Astrocyte of the hippocampus (primary cell): ENCODE results near the gene ZBTB47.

Experiments used
- DNase-seq: peaks from one replicate; pipeline ENCODE4 v3.0.0; 2011; ENCODE audit warnings: low read depth, low spot score

Gene ZBTB47

DNA sequence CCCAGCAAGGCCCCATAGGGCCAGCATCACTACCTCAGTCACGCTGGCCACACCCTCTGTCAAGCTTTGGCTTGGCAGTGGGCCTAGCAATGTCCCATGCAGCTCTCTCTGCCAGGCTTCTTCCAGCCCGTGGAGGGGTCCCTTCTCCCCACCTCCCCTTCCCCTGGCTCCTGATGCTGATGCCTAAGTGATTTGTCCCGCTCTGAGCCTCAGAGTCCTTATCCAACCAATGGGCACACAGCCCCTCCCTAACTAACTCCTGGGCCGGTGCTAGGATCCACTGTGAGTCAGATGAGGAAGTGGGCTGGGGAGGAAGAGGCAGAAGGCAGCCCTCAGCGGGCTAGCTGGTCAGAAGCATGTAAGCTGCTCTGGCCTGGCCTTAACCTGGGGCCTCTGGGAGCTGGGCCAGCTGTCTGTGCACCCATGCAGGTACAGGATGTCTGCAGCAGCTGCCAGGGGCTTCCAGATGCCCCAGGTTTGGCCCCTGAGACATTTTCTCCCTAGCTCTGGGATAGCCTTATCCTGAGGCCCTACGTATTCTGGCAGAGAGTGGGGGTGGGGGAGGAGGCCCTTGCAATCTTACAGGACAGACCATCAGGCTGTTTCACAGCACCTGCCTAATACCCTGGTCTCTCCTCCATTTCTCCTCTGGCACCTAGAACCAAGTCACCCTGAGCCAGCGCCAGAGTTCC, 740 bp upstream of the ZBTB47 start:
- peak; percentile 80 for DNase-seq

DNA sequence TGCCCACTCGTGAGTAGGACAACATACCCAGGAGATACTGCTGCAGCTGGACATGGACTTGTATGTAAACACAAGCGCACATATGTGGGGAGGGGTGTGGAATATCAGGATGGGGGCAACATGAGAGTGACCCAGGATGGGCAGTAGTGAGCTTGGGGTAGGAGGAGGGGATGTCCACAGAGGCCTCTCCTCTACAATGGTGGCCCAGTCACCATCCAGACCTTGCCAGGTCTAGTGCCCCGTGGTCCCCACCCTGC, 266 bp upstream of the ZBTB47 start:
- no peak for DNase-seq

- peak; percentile 88 for DNase-seq
Measured at GRCh38 chr3:42654331-42655201, 1.1 kb downstream of the ZBTB47 start.

GRCh38 chr3:42655331-42655888, 1.9 kb downstream of the ZBTB47 start:
- DNase-seq, result no peak

DNA sequence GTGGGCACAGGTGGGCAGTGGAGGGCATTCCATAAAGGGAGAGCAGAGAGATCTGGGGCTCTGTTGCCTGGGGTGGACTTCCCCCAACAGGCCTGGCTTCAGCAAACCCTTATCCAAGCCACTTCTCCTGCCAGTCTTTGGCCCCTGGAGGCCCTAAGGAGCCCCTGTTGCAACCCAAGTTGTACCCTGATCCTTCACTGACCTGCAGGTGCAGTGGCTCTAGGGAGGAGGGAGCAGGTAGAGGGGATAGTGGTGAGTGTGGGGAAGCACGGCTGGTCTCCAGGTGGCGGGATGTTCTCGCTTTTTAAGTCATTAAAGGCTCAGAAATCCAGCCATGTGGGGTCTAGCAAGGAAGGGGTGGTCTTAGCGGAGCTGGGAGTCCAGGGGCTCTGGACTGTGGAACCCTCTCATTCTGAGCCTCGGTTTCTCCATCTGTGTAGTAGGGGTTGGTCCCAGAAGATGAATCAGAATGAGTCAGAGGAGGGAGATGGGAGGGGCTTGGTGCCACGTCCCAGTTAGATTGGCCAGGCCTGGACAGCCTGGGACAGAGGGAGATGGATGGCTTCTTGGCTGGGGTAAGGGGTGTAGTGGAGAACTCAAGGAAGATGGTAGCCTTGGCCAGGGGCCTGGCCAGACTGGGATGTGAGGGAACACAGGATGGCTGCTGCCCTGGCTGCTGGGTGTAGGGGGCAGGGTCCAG, 2.6 kb downstream of the ZBTB47 start:
- peak; percentile 57 for DNase-seq

GRCh38 chr3:42656680-42657610, 3.4 kb downstream of the ZBTB47 start:
- DNase-seq, result no peak

- DNase-seq, result no peak
Measured at GRCh38 chr3:42657675-42658074, 4.2 kb downstream of the ZBTB47 start.

DNA sequence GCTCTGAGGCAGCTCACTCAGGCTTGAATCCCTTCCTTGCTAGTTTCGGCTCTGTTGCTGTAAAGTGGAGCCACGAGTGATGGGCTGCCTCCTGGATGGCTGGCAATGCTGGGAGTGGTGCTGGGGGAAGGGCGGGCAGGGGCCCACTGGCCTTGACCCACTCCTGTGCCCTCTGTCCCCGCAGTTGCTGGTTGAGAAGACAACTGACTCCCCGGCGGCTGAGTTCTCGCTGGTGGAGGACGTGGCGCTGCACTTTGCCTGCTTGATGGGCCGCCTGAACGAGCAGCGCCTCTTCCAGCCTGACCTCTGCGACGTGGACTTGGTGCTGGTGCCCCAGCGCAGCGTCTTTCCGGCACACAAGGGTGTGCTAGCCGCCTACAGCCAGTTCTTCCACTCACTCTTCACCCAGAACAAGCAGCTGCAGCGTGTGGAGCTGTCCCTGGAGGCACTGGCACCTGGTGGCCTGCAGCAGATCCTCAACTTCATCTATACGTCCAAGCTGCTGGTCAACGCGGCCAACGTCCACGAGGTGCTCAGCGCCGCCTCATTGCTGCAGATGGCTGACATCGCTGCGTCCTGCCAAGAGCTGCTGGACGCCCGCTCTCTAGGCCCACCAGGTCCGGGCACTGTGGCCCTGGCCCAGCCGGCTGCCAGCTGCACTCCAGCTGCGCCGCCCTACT, 4.7 kb downstream of the ZBTB47 start:
- no peak for DNase-seq

- DNase-seq, result no peak
Measured at GRCh38 chr3:42658771-42659390, 5.4 kb downstream of the ZBTB47 start.

- no peak for DNase-seq
Measured at GRCh38 chr3:42659451-42660130, 6.1 kb downstream of the ZBTB47 start.

- DNase-seq, result no peak
Measured at GRCh38 chr3:42660131-42660715, 6.7 kb downstream of the ZBTB47 start.

- no peak for DNase-seq
Measured at GRCh38 chr3:42660898-42661297, 7.4 kb downstream of the ZBTB47 start.

- no peak for DNase-seq
Measured at GRCh38 chr3:42661593-42662022, 8.1 kb downstream of the ZBTB47 start.

DNA sequence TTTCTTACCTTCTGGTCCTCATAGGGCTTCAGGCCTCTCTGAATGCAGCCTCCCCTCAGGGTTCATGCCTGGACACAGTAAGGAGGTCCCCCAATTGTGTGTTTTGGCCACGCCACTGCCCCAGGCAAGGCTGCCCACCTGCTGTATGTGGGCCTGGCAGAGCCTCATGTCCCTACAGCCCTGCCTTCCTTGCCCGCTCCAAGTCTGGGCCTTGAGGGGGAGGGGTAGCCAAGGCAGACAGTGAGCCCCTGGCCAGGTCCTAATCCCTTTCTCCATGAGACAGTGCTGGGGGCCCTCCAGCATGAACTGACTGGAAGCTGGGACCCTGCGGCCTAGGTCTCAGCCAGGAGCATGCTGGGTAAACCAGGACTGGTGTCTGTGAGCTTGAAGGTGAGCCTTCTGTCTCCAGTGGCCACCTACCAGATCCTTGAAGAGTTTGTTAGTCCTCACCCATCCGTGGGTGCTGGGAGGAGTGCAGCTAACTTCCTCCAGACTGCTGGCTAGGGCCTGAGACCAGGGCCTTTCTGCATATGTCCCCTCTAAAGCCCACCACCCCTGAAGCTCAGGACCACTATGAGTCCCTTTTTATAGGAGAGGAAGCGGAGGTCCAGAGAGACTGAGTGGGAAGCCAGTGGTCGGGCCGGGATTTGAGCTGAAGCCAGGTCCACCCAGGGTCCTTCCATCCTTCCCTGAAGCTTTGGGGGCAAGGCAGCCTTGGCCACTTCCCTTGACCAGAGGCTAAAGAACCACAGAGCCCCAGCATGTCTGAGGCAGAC, 8.7 kb downstream of the ZBTB47 start:
- DNase-seq, result no peak

- peak; percentile 0 for DNase-seq
Measured at GRCh38 chr3:42662813-42663535, 9.5 kb downstream of the ZBTB47 start.

DNA sequence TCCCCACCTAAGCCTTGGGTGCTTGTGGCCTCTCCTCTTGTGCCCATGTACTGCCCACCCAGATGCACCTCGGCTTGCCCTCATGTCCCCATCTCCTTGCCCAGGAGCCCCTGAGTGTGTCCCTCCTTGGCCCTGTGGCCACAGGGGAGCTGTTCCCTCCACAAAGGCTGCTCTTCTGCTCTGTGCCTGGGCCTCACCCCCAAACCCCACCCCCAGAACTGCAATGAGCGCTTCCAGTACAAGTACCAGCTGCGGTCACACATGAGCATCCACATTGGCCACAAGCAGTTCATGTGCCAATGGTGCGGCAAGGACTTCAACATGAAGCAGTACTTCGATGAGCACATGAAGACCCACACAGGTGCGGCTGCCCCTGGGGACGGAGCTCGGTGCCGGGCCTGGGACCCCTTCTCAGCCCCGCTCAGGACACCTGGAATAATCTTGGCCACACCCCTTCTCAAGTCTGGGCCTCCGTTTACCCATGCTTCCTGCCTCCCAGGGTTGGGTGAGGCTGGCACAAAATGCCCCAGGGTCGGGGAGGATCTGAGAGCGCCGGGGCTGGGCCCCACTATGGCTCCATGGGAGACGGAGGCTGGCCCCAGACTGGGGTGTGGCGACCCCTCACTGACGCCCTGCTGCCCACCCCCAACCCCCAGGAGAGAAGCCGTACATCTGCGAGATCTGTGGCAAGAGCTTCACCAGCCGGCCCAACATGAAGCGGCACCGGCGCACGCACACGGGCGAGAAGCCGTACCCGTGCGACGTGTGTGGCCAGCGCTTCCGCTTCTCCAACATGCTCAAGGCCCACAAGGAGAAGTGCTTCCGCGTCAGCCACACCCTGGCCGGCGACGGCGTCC, 10.3 kb downstream of the ZBTB47 start:
- DNase-seq, result peak; percentile 1

GRCh38 chr3:42664438-42664803, 10.9 kb downstream of the ZBTB47 start:
- DNase-seq, result no peak
